ENCODE measurements around the gene LEP.
"Not testable (repeated sequence)": the region's sequence is repeated elsewhere in the genome, so short reads cannot be mapped to it uniquely, and the experiment has no call there.

LEP gene

DNA sequence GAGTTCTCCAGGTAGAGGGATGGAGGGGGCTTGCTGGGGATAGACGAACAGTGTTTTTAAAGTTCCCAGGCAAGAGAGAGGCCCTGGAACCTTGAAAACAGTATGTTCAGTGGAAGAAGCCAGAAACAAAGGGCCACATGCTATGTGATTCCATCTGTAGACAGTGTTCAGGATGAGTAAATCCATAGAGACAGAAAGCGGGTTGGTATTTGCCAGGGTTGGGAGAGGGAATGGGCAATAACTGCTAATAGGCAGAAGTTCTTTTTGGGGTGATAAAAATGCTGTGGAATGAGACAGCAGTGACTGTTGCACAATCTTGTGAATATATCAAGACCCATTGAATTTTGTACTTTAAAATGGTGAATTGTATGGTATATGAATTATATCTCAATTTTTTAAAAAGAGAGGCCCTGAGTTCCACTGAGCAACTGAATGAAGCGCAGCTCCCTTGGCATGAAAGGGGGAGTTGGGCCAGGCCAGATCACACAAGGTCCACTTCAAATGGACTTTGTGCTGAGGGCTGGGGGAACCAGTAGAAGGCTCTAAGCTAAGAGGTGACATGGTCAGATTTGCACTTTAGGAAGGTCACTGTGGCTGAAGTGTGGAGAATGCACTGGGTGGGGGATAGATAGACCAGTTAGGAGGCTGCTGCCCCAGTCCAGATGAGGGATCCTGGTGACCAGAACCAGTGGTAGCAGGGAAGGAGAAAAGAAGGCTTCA lies 34.0 kb downstream of the LEP start:
- DNase-seq, result no peak

DNA sequence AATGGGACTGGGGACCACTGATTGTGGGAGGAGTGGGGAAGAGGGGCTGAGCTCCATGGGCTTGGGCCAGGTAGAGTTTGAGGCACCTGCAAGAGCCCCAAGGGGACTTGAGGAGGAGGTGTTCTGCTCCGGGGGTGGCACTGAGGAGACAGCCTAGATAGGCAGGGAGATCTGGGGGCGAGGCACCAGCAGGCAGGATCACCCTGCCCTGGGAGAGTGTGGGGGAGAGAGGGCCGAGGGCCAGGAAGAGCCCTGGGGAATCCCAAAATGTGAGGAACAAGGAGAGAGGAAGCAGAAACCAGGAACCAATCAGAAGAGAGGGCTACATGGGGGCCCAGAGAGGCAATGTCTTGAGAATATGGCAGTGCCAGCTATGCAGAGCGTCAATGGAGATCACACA lies 34.6 kb downstream of the LEP start:
- no peak for DNase-seq

DNA sequence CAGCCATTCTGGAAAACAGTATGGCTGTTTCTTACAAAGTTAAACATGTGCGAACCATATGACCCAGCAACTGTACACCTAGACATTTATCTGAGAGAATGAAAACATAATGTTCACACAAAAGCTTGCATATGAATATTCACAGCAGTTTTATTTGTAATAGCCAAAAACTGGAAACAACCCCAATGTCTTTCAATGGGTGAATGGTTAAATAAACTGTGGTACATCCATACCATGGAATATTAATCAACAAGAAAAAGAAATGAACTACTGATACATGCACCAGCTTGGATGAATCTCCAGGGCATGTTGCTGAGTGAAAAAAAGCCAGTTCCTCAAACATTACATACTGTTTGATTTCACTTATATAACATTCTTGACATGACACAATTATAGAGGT lies 37.3 kb downstream of the LEP start:
- DNase-seq, result no peak

DNA sequence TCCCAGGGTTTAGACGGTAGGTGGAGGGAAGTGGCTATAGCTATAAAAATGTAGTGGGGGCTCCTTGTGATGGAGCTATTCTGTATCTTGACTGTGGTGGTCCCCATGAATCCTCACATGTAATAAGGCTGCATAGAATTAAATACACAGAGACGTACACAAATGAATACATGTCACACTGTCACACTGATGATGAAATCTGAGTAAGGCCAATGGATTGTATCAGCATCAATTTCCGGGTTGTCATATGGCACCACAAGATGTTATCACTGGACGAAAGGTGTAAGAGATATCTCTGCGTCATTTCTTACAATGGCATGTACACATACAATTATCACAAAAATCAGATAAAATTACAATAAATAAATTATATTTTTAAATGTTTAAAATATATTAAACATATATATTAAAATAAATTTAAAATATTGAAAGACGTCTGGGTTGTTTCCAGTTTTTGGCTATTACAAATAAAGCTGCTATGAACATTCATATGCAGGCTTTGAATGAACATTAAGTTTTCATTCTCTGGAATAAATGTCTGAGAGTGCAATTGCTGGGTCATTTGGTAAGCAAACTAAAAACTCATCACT lies 38.1 kb downstream of the LEP start:
- DNase-seq, result no peak

DNA sequence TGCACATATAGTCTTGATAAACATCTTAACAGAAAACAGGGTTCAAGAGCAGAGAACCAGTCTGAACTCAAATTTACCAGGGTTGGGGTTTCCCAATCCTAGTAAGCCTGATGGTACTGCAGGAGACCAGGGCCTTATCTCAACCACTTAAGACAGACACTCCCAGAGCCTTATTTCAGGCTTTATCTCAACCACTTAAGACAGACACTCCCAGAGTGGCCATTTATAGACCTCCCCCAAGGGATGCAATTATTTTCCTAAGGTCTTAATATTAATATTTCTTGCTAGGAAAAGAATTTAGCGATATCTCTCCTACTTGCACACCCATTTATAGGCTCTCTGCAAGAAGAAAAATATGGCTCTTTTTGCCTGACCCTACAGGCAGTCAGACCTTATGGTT lies 39.4 kb downstream of the LEP start:
- not testable (repeated sequence) for DNase-seq

DNA sequence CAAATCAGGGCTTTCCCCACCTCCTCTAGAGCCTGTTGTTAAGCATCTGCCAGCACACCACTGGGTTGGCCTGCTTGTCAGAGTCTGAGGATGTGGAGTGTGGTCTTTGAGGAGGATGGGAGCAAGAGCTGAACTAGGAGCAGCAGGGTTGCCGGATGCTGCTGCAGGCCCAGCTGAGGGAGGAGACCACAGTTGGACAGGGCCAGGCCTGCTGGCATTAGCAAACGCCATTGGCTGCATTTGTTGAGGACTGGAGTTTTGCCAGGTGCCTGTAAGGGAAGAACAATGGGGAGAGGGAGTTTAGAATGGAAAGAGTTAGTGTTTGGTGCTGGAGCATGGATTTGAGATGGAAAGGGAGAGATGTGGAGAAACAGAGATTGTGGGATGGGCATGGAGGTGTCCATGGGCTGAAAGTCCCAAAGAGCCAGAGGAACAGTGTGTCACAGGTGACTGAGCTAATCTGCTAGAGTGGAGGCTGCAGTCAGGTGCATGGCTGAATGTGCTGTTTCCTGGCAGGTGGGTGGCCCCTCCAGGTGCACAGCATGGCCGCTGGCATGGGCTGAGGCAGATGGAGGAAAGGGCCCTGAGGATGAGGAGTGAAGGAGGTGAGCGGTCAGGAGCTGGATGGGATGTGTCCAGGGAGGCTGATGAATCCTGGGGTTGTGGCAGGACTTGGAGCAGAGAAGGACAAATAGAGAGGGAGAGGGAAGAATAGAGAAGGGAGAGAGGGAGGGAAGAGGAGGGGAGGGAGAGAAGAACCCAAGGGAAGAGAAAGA lies 40.7 kb downstream of the LEP start:
- no peak for DNase-seq

DNA sequence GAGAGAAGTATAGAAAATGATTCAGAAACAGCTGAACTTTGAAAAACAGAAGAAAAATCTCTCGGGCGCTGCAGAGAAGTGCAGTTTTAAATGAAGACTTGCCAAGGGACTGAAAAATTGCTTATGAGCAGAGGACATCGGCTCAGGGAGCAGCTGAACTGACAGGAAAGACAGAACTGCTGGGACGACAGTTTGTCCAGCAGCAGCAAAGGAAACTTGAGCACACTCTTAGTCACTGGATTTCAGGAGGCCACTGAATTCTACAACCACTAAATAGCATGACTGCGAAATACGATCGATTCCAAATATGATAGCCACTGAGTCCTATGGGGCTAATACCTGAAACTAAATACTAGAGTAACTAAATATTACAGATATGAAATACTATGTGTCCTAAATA lies 43.0 kb downstream of the LEP start:
- no peak for DNase-seq

DNA sequence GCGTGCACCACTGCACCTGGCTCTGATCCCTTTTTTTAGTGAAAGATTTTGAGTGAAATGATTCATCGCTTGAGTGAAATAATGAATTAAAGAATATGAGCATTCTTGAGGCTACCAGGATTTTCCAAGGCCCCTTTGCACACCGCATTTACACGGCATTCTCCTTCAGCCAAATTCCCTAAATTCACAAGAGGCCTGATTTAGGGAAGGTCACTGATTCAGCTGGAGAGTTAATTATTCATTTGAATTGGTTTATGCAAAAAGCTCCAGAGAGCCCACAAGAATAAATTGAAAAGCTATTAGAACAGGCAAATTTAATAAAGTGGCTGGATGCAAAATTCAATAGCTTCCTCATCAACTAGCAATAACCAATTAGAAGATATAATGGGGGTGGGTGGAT lies 46.5 kb downstream of the LEP start:
- no peak for DNase-seq

DNA sequence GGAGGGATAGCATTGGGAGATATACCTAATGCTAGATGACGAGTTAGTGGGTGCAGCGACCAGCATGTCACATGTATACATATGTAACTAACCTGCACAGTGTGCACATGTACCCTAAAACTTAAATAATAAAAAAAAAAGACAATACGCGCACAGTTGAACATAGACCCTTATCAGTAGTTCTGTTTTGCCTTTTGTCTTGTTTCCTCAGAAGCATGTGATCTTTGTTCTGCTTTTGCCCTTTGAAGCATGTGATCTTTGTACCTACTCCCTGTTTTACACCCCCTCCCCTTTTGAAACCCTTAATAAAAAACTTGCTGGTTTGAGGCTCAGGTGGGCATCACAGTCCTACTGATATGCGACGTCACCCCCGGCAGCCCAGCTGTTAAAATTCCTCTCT lies 56.9 kb downstream of the LEP start:
- DNase-seq, result not testable (repeated sequence)

DNA sequence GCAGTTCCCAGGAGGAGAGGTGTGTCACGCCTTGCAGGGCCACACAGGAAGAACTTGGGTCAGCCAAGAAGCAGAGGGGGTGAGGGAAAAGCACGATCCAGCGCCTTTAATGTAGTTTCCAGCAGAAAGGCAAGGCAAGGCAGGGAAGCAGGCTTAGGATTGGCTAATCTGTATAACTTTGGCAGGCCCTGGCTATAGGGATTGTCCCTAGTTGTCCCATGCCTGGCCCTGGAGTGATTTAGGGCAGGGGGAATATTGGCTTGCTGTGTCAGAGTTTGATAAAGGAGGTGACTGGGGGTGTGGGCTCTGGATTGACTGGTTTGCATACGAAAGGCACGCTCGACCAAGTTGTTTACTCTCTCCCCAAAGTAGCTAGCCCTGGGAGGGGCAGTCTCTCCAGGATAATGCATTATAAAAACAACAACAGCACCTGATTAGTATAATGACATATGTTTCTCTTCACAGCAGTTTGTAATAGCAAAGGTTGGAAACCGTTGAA lies 58.1 kb downstream of the LEP start:
- DNase-seq, result no peak

DNA sequence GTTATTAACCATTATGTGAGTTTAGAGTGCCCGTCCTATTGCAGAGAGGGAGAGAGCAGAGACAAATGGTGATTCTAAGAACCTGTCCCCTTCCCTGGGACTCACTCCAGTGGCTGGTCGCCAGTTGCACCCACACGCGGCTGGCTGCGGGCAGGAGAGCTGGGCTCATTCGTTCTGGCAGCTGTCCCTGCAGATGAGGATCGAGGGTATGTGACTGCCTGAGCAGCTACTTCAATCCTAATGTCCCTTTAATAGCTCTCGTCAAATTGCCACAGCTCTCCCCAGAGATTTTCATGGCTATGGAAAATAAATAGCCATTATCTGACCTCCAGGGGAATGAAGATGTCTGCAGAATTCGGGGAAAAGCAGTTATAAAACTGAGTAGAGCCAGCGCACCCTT lies 61.1 kb downstream of the LEP start:
- DNase-seq, result no peak

DNA sequence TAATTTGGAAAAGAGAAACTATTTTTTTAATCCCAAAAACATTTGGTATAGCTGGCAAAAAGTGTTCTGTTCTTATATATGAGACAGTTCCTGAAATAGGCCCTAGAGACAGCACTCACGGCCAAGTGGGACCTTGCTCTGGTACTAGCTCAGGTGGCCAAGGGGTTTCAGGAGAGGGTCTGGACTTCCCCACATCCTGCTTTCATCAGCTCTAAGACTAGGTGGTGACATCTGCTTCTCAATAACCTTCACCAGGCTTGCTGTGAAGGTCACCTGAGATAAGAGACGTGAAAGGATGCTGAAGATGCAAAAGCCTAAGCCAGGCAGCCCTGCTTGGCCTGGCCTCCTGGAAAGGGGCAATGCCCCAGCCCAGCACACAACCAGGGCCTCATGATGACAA lies 62.1 kb downstream of the LEP start:
- no peak for DNase-seq

DNA sequence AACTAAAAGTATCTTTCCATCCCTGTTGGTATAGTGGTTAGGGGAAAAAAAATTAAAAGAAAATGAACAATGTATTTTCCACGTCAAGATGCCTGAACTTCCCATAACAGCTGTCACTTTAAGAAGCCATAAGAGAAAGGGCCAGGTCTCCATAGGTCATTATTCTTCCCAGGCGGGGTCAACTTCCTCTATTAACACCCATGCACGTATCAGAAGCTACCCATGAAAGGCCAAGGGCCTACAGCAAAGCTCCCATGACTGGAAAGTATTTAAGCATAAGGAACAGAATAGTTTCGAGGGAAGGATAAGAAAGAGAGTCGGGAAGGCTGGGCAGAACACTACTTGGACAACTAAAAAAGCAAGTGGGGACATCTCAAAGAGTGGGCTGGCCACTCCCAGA lies 62.6 kb downstream of the LEP start:
- DNase-seq, result no peak

DNA sequence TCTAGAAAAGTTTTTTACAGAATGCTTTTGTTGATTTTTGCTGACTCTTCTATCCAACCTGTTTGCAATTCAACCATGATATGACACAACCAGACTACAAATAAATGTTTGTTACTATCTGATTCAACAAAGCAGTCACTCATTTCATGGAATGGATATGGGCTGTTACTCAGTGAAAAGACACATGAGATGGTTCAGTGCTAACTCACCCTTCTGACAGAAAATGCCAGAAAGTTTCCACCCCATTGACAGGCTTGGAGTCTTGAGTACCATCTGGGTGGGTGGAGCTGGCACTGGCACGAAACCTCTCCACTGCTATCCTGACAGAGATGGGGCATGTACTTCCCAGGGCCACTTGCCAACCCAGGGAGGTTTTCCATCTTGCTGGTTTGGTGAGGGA lies 63.1 kb downstream of the LEP start:
- no peak for DNase-seq

DNA sequence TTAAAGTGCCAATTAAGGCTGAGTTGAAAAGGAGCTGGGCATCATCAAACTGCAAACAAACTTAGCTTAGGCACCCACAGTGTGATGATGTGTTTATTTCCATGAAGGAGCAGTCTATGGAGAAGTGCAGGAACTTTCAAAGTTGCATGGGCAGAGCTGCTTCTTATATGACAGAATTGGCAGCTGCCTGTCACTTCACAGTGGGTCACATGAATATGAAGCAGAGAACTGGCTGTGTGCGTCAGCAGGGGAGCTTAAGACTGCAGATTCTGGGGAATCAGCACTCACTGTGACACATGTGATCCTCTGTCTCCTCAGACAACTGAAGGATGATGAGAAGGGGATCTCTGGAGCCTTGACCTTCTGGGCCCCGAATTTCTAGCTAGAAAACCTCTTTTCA lies 66.0 kb downstream of the LEP start:
- no peak for DNase-seq
